ENCODE results near the gene INTS11.
"Not testable (repeated sequence)": the region's sequence is repeated elsewhere in the genome, so short reads cannot be mapped to it uniquely, and the experiment has no call there.

The INTS11 gene

DNA sequence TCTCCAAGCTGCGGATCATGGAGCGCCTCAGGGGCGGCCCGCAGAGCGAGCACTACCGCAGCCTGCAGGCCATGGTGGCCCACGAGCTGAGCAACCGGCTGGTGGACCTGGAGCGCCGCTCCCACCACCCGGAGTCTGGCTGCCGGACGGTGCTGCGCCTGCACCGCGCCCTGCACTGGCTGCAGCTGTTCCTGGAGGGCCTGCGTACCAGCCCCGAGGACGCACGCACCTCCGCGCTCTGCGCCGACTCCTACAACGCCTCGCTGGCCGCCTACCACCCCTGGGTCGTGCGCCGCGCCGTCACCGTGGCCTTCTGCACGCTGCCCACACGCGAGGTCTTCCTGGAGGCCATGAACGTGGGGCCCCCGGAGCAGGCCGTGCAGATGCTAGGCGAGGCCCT is 2.8 kb upstream of the INTS11 start:
- DNase-seq = no peak

DNA sequence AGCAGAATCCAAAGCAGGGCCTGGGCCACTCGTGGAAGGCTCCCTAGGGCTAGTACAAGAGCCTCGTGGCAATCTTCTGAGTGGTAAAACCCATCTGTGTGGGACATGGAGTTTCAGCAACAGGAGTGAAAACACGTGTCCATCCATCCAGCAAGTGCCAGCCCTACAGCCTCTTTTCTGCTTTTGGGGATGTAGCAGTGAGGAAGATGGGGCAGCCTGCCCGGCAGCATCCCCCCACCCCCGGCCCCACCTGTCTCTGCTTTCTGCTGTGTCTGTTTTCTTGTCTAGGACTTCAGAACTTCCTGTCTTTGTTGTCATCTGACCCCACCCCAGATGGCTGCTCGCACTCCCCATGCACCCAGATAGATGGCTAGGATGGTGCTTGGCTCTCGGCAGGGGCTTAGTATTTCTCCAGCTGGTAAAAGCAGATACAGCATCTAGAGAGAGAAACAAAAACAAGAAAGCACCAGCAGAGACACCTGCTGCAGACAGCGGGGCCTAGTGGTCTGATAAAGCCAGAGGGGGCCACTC is 1.7 kb upstream of the INTS11 start:
- no peak for DNase-seq

DNA sequence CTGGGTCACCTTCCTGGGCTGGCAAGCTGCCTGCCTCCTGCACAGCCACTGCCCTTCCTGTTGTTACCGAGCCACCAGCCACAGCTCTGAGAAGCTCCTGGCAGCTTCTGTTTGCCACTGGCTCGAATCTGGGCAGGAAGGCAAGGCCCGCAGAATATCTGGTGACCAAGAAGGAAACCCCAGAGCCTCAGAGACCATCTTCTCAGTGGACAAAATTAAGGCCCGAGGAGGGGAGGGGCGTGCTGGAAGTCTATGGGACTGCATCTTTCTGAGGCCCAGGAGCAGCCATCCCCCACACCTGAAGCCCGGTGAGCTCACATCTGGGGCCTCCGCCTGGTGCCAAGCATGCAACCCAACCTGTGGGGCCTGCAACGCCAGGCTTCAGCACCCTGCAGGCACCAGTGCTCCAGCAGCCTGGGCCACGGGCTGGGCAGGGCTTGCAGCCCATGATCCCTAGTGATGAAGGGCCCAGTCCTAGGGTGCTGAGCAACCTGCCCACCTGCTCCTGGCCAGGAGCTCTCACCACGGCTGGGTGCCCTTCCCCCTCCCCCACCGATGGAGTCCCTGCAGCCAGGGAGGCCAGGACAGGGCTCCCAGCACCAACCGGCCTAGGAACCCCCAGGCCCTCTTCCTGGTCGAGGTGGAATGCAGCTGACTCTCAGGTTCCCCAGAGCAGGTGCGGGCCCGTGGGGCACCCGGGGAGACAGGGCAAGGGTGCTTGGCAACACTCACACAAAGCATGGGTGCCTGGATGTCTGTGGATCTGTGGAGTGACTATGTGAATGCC is 1.0 kb upstream of the INTS11 start:
- DNase-seq = no peak

DNA sequence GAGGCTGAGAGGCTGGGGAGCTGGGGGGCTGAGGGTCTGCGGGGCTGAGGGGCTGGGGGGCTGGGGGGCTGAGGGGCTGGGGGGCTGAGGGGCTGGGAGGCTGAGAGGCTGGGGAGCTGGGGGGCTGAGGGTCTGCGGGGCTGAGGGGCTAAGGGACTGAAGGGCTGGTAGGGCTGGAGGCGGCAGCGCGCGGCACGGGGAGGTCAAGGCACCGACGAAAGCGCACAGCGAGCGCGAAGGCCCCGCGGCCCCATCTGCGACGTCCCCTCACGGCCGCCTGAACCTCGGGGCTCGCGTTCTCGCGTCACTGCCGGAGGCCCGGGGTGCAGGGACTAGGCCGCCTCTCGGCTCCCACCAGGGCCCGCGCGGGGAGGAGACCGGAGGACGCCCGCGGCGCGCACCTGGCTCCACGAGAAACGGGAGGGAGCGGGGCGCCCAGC is 356 bp downstream of the INTS11 start:
- DNase-seq = no peak

GRCh38 chr1:1322952-1323351 is 1.5 kb downstream of the INTS11 start:
- DNase-seq = no peak

DNA sequence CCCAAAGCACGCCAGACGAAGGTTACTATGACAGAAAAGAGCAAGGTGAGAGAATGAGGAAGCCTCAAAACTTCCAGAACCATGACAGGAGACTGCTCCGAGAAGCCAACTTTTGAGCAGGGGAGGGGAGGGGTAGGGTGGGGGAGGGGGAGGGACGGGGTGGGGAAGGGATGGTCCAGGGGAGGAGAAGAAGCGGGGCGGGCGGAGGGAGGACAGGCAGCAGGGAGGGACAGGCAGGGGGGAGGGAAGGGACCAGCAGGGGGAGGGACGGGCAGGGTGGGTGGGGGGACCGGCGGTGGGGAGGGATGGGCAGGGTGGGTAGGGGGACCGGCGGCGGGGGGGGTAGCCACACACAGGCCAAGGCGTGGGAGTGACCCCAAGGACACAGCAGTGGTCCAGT is 2.0 kb downstream of the INTS11 start:
- no peak for DNase-seq

DNA sequence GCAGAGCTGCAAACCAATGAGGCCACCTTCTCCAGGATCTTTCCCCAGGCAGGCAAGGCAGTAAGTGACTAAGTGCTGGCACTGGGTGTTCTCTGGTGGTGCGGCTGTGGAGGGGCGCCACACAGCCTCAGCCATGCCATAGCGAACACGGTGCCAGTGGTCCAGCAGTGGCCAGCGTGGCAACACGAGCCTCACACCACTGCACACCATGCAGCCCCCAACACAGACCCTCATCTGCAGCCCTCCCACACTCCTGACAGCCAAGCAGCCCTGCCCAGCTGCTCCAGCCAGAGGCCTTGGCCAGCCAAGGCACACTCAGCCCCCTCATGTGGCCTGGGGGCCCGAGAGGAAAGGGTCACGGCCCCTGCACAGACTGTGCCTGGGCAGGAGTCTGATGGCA is 3.0 kb downstream of the INTS11 start:
- no peak for DNase-seq

DNA sequence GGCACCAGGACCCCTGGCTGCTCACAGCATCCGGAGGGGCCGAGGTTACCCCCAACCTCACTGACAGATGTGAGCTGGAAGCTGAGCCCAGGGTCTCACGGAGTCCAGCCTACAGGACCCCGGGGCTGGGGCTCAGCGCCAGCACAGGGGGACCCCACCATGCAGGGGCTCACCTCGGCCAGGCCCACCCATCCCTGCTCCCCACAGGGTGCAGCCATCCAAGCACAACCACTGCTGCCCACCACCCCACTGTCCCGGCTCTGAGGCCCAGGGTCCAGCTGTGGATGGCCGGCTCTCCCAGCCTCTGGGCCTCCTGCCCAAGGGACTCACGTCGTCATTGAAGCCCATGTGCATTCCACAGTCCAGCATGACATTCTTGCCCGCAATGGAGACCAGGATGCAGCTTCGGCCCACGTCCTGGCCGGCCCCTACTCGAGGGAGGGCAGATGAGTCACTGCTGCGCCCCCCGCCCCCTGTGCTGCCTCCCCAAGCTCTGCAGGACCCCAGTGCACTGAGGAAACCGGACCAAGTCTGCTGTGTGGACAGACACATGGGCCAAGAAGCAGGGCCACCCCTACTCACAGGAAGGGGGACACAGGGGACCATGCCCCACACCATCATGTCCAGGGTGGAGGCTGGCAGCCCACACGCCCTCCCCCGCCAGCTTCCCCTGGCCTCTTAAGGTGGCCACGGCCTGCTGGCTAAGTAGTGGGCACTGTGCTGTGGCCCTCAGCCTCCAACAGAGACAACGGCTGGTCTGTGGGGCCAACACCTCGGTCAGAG is 3.6 kb downstream of the INTS11 start:
- DNase-seq = no peak

DNA sequence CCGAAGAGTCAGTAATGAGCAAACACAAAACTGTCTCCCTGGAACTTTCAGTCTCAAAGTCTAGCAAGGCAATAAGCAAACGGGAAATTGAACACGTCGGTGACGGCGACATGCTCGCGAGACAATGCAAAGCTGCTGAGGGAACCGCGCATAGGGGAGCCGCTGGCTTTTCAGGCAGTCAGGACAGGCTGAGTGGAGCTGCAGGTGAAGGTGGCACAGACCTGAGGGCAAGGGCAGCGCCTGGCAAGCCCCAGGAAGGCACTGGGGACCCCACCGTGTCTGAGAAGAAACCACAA is 4.9 kb downstream of the INTS11 start:
- no peak for DNase-seq

DNA sequence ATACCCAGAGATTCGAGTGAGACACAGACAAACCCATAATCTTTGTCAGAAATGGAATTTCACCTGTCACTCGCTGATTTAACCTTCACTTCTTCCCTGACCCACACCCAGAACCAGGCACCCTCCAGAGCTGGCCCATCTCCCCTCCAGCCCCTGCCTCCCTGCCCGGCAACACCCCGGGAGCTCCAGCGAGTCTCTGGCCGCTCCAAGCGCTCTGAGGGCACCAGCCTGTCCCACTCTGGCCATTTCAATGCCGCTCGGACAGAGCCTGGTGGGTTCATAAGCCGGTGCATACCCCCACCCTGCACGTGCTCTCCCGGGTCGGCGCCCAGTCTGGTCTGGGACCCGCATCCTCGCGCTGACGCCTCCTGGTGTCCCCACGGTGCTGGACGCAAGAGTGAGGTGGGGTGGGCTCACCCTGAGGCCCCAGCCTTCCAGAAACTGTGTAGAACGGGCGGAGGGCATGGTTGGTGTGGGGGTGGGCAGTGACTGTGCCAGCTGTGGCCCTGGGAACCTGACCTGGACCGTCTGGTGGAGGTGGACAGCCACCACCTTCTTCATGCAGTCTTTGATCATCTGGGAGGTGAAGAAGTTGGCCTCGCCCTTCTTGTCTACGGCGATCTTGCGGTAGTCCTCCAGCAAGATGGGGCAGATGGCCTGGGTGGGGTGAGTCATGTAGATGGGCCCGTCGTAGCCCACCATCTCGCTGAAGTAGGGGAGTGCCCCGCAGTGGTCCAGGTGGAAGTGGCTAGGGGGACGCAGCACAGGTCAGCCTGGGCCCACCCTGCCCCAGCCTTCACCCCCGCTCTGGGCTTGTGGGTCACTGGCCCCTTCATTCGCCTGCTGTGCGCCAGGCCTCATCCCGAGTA is 5.4 kb downstream of the INTS11 start:
- no peak for DNase-seq

DNA sequence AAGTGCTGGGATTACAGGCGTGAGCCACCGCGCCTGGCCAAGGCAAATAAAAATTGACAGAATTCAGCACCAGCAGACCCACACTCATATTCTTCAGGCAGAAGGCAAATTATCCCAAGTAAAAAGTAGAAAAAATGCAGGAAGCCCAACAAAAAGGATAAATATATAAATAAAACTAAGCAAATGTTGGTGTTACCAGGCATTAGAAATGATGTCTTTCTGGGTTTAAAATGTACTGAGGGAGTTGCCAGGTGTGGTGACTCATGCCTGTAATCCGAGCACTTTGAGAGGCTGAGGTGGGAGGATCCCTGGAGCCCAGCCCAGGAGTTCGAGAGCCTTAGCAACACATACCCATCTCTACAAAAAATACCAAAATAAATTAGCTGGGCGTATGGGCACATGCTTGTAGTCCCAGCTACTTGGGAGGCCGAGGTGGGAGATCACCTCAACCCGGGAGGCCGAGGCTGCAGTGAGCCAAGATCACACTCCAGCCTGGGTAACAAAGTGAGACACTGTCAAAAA is 6.3 kb downstream of the INTS11 start:
- peak; percentile 88 for DNase-seq

DNA sequence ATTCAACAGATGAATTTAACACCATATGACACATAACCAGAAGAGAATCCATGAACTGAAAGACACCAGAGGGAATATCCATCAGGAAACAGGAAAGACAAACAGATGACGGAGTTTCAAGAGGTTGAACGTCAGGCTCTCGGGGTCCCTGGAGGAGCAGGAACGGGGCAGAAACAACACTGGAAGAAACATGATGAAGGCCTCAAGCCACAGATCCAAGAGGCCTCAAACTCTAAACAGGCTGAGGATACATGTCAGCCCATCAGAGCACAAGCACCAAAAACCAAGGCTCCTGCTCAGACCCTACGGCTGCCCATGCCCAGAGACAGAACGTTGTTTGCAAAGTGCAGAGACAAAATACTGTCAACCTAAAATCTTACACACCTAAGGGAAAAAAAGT is 7.0 kb downstream of the INTS11 start:
- DNase-seq = no peak

DNA sequence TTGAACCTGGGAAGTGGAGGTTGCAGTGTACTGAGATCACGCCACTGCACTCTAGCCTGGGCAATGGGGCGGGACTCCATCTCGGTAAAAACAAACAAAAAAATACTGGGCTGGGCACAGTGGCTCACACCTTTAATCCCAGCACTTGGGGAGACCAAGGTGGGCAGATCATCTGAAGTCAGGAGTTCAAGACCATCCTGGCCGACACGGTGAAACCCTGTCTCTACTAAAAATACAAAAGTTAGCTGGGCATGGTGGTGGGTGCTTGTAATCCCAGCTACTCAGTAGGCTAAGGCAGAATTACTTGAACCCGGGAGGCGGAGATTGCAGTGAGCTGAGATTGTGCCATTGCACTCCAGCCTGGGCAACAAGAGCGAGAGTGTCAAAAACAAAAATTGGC is 8.3 kb downstream of the INTS11 start:
- DNase-seq = not testable (repeated sequence)

DNA sequence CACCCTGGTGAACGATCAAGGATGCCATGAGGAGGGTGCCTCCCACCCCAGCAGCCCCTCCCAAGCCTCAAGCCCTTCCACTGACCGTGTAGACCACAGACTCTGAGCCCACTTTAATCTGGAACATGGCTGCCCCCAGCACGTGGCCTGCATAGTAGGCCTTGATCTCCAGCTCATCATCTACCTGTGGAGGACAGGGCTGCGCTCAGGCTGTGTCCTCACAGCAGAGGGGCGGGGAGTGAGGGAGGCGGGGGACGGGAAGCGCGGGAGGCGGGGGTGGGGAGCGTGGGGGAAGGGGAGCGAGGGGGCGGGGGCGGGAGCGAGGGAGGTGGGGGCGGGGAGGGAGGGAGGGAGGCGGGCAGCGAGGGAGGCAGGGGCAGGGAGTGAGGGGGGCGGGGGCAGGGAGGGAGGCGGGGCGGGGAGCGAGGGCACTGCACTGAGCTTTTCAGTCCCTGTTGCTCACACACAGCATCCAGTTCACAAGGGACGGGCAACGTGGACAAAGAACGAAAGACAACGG is 9.0 kb downstream of the INTS11 start:
- DNase-seq = no peak

DNA sequence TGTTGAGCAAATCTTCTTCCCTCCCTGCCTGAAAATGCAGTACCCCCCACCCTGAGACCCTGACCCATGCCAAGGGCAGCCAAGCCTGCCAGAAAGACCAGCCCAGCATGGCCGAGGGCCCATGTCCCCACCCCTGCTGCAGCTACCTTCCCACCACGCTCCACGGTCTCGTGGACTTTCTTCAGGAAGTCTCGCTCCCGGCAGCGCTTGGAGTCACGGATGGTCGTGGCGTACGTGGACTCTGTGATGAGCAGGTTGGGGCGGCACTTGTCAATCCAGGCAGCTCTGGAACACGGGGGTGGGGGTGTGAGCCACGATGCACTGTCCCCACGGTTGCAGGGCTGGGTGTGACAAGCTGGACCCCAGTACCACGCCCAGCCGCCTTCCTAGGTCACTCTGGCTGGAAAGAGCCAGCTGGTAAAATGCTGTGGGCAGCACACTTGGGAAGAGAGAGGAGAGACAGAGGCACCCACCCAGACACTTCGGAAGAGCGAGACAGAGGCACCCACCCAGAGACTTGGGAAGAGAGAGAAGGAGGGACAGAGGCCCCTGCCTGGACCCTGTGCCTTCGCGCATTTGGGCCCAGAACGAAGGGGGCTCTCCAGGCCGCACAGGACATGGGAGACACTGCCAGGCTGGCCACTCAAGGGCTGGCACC is 9.7 kb downstream of the INTS11 start:
- DNase-seq = no peak

DNA sequence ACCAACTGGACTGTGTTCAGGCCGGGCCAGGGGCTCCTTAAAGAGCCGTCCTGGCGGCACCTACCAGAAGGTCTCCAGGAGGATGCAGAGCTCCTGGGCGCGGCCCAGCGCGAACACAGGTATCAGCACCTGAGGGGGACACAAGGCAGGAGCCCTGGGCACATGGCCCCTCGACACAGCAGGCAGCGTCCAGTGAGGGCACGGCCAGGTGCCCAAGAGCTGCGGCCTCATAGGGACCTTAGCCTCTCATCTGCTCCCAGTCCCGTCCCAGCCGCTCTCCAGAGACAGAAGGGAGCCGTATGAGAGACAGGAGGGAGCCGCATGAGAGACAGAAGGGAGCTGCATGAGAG is 10.2 kb downstream of the INTS11 start:
- no peak for DNase-seq

DNA sequence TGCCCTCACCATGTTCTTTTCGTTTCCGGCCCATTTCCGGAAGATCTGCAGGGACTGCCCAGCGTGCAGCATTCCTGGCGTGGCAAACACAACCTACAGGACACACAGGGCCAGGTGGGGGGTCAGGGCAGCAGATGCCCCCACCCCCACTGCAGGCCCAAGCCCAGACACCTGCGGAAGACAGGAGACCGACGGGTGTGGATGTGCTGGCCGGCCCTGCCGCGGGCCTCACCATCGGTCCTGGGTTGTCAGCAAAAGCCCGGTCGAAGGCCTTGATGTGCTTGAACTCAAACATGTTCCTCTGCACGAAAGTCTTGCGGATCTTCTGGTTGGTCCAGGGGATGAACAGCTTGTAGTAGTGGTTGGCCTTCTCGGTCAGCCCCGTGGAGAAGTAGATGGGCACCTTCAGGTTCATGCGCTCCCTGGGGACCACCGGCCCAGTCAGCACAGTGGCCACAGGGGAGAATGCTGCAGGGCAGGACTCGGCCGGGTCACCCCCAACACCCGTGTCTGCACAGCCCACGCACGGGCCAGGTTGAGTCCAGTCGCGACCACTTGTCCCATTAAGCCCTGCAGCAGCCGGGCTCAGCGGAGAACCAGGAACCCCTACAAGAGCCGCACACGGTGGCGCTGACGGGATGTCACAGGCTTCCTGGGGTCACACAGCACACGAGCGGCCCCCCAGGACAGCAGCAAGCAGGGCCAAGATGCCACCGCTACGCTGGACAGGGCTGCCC is 10.8 kb downstream of the INTS11 start:
- DNase-seq = no peak

DNA sequence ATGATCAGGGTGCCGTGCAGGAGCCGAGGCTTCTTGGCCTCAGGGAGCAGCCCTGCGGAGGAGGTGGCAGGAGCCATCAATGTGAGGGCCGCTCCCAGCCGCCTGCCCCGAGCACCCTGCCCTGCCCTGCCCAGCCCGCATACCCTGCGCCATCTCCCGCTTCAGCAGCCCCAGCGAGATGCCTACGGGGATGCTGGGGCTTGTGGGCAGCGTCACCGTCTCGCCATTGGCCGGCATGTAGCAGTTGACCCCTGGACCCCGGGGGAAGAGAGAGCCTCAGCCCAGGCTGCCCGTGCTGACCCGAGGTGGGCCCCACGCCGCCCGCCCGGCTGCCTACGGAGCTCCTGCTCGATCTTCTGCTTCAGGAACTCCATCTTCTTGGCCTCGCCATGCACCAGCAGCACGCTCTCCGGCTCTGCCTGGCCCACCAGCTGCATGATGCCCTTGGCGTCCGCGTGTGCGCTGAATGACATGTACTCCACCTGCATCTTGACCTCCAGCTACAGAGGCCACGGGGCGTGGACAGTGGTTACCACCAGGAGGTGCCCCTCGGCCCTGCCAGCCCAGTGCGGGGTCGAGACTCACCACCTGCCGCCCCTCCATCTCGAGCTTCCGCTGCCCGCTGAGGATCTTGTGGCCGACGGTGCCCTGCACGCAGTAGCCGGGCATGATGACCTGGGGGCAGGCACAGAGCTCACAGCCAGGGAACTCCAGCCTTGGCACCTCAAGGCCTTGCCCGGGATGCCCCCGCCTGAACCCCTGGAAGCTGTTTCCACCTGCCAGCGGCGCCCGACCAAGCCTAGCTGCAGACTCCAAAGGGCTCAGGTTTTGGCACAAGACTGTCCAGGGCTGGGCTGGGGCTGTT is 11.8 kb downstream of the INTS11 start:
- no peak for DNase-seq

DNA sequence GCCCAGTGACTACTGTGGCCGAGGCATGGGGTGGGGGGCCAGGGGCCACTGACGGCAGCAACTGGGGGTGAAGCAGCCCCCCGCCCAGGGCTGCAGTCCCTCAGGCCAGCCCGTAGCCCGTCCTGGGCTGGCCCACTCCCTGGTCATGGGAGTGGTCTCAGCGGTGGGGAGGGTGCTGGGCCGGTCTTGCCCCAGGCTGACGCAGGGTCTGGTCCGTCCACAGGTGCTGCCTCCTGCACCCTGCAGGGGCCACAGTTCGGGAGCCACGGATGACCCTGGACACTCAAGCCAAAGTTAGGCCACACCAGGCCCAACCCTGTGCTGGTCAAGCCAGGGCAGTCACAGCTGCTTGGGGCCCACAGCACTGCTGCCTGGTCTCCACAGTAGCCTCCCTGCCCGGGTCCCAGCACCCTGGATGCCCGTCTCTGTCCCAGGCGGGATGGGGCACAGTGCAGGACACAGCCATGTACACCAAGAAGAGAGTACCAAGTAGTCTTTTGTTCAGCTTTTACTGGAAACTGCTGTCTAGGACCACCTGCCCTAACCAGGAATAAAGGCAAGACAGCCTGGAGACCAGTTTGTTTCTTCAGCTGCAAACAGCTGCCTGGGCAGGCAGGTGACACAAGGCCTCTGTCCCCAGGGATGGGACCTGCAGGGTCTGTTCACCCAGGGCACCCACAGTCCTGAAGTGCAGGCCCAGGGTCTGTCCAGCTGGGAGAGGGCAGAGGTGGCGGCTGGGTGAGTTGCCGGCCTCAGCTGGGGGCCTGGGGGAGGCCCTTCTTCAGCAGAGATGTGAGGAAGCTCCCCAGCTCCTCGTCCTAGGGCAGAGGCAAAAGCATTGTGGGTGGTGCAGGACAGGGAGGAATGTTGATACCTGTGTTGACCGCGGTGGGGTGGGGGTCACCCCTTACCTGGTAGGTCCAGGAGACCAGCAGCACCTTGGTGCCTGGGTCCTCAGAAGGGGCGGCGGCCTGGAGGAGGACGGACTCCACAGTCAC is 13.1 kb downstream of the INTS11 start:
- DNase-seq = no peak

Data from DMS 273 treated with DMSO at 0.1 percent for 48 hours (cell line).